GM18508 (cell line): Measurements from ENCODE around the gene BSG.
"Not testable (repeated sequence)": the region's sequence is repeated elsewhere in the genome, so short reads cannot be mapped to it uniquely, and the experiment has no call there.

Experiments
- ATAC-seq: cut with Tn5 transposase; IDR thresholded peaks from one replicate; pipeline ENCODE4 v1.9.1; 2021; ENCODE audit warnings: moderate number of reproducible peaks; ENCODE audit not compliant: insufficient read depth, unreplicated experiment

The BSG gene

DNA sequence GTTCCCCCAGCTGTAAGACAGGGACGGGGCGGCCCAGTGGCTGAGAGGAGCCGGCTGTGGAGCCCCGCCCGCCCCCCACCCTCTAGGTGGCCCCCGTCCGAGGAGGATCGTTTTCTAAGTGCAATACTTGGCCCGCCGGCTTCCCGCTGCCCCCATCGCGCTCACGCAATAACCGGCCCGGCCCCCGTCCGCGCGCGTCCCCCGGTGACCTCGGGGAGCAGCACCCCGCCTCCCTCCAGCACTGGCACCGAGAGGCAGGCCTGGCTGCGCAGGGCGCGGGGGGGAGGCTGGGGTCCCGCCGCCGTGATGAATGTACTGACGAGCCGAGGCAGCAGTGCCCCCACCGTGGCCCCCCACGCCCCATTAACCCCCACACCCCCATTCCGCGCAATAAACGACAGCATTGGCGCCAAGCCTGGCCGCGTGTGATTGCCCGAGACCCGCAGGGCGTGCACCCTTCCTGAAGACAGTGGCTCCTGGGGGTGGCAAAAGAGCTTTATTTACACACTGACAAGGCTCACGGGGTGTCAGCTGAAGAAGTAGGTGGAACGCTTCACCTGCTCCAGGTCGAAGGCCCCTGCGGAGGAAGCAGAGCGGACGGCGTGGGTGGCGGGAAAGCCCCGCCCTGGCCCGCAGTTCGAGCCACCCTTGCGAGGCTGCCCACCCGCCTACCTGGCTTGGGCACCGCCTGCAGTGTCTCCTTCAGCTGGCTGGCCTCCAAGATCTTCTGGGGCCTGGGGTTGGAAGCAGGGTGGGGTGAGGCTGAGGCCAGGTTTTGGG, 44.5 kb downstream of the BSG start:
- ATAC-seq = no peak

DNA sequence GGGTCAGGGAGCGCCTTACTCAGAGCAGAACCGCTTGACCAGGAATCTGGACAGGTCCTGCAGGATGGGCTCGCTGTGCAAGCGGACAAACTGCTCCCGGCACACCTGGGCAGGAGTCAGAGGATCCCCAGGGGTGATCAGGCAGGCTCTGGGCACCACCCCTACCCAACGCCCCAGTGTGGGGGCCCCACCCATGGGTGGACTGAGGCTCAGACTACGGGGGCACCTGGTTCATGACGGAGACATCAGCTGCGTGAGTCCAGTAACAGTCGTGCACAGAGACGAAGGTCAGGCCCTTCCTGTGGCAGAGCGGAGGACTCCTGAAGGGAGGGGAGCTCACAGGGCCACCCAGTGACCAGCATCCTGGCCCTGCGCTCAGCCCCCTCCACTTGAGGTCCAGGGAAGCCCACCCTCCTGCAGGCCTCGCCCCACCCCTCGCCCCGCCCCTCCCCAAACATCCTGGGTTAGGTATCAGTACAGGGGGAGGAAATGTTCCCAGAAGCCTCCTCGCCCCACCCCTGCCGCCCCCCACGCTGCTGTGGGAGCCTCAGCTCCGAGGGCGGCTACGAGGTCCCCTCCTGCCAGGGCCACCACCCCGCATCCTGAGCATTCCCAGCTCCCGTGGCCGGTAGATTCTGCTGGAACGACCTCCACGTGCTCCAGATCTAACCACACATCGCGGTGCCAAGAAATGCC, 45.3 kb downstream of the BSG start:
- no peak for ATAC-seq

DNA sequence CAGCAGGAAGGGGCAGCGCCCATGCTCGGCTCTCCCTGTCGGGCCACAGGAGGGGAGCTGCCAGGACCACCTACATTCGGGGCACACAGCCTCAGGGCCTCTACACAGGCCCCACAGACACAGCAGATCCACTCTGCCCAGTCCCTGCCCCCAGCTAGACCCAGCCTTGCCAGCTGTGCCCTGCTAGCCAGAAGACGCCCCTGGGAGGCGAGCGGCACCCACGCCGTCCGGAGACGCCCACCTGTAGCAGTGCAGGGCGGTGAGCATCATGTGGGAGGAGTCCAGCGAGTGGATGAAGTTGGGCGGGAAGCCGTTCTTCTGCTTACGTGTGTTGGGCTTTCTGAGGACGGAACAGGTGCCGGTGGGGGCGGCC, 45.8 kb downstream of the BSG start:
- ATAC-seq = no peak

DNA sequence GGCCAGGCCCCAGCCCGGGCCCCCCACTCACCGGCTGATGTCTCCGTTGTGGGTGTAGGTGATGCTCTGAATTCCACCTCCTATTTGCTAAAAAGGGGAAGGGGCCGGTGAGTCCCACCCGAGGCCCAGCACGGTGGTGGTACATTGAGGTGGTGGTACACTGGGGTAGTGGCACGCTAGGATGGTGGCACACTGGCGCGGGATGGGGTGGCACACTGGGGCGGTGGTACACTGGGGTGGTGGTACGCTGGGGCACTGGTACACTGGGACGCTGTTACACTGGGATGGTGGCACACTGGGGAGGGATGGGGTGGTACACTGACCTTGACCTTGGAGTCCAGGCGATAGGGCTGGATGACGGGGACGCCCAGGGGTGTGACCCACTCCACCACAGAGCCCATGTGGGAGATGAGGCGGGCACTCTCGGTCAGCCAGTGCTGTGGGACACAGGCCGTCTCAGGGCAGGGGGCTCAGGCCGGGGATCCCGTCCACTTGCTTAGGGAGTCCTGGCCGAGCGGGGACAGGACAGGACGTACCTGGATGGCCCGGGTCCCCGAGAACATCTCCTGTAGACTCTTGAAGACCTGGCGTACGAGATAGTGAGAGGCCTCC, 46.4 kb downstream of the BSG start:
- ATAC-seq = no peak

DNA sequence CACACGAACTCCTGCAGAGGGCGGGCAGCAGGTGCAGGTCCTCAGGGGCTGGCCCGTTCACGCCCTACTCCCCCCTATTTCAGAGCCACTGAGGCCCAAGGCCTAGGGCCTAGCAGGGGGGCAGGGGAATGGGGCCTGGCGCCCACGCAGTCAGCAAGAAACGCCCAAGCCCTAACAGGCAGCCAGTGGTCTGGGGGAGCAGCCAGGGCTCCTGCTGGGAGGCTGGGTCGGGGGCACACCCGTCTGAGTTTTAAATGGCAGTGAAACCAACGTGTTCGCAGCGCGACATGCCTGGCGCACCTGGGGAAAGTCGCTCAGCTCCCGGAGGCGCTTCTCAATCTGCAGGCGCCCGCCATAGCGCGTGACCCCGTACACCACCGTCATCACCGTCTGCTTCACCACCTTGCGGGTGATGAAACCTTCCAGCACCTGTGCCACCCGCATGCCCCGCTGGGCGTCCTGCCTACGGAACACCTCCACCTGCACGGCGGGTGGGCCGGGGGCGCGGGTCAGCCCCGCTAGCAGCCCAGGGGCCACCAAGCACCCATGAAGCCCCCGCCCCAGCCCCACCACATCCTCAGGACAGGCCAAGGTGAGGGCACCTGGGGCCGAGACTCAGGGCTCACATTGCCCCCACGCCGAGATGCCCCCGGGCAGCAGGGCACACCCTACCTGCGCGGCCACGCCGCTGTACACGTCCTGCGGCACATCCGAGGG, 47.0 kb downstream of the BSG start:
- ATAC-seq = no peak

DNA sequence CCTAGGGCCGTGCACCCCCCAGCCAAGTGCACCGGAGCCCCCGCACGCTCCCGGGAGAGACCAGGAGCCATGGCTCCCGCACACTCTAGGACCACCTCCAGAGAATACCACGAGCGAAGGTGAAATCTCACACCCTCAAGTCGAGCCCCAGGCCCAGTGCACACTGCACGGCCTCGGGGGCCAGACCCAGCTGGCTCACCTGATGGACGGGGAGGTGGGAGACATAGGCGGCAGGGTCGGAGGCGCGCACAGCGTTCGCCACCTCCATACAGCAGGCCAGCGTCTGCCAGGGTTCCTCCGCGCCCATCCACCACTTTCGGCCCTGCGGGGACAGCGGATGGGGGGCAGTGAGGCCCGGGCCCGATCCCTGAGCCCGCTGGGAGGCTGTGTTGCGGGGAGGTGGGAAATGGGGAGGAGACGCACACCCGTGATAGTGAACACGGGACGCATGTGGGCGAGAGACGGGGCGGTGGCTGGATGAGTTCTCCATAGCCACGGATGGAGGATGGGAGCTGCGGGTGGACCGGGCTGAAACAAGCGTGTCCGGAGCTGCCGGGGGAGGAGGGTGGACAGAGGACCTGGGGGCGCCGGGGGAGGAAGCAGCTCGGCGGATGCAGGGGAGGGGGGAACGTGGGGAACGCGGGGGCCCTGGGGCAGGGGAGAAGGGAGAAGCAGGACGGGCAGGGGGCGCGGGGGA, 47.9 kb downstream of the BSG start:
- ATAC-seq = no peak

DNA sequence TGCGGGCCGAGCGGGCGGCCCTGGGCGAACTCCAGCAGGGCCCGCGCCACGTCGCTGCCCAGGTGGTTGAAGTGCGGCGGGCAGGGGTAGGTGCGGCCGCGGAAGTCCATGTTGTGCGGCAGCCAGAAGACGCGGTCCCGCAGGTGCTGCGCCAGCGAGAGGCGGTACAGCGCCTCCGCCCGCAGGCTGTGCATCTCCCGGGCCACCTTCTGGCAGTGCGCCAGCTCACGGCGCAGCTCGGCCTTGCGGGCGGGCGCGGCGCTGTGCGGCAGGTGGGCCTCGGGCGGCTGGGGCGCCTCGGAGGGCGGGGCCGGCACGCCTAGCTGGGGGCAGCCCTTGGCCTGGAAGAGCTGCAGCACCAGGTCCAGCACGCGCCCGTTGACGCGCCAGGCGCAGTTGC, 48.8 kb downstream of the BSG start:
- ATAC-seq = not testable (repeated sequence)

DNA sequence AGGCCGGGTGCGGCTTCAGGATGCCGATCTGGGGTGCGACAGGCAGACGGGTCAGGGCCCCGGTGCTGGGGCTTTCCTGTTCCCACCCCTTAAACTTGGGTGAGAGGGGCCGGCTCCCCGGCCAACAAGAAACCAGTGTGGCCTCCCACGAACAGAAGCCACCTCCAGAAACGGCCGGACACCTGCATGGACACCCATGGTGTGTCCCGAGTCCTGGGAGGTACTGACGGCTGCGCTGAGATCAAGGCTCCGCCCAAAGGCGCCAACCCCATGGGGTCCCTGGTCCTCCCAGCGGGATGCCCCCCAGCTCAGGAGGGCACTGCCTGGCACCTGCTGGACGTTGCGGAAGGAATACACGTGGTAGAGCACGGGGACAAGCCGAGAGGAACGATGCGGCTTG, 49.4 kb downstream of the BSG start:
- no peak for ATAC-seq

DNA sequence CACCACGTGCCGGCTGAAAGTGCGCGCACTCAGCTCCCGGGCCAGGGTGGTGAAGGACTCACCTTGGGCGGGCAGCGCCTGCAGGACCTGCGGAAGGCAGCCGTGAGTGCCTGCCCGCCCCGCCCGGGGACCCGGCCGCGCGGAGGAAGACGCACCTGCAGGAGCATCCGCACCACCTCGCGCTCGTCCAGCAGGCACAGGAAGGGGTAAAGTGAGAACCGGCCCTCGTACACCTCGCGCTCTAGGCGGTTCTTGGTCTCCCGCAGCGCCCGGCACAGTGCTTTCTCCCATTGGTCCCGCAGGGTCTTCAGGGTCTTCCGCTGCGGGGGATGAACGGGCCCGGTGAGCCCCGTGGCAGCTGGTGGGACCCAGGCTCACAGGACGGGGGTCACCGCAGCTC, 50.3 kb downstream of the BSG start:
- ATAC-seq = no peak

DNA sequence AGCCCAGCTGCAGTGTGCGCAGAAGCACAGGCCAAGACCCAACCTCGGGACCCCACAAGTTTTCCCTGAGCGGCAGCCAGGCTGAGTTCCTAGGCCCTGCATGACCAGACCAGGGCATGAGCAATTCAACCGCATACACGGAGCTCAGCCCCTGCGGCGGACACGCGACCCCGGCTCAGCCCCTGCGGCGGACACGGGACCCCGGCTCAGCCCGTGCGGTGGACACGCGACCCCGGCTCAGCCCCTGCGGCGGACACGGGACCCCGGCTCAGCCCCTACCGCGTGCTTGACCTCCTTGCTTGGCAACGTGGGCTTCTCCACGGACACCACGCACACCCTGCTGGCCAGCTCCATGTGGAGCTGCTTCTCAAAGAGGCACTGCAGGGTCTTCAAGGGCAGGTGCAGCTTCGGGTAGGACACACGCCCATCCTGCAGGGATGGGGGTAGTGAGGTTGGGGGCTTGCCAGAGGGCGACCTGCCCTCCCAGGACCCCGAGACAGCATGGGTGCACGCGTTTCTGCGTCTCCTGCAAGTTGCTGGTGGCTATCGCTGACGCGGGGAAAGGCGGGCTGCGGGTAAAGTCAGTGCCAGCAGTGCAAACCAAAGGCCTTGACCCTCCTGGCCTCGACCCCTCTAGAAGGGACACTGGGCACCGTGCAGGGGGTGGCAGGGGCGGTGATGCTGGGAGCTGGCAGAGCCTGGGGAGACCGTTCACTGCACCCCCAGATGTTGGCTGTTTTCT, 51.0 kb downstream of the BSG start:
- ATAC-seq = no peak

DNA sequence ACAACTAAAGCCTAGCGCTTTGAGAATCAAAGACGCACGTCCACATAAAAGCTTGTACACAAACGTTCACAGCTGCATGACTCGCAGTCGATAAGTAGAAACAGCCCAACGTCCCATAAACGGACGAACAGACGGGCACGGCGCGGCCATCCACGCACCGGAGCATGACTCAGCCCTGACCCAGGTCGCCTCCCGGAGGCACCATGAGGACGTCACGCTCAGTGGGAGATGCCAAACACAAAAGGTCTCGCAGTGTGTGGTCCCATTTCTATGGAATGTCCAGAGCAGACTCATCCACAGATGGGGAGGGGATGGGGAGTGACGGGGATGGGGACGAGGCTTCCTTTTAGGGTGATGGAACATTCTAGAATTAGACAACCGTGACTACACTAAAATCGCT, 51.6 kb downstream of the BSG start:
- no peak for ATAC-seq

DNA sequence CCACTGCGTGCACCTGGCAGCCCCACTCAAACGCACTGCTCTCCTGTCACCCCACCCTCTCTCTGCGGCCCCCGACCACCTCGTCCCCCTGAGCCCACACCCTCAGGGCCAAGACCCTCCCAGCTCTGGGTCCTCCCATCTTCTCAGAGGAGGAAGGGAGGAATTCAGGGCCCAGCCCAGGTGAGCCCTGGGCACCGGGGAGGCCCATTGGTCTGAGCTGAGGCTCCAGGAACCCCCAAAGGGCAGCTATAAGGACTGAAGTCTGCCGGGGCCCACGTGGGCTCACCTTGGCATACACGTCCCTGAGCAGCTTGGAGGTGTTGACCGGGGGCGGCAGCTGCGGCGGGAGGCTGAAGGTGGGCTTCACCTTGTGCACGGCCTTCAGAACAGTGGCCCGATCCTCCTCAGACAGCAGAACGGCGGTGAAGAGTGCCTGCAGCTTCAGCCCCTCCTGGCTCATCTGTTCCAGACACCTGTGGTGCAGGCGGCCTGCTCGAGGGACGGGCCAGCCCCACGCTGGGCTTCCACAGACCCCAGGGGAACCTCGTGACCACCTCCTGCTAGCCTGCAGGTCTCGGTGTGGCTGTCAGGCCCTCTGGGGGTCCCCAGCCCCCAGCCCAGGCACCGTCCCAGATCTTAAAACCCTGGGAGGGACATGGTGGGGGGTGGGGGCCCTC, 52.2 kb downstream of the BSG start:
- ATAC-seq = no peak

DNA sequence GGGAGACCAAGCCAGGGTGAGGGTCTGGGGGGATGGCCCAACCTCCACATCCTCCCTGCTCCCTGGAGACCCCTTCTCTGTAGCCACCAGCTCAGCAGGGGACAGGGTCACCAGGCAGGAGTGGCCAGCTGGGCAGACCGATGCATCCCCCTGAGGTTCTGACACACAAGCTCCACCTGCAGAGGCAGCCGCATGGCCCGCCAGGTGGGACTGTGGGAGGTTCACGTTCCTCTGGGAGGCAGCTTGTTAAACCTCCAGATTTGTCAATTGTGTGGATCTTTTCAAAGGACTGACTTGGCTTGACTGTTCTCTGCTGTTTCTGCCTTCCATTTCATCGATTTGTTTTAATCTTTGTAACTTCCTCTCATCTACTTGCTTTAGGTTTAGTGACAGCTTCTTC, 52.9 kb downstream of the BSG start:
- no peak for ATAC-seq

DNA sequence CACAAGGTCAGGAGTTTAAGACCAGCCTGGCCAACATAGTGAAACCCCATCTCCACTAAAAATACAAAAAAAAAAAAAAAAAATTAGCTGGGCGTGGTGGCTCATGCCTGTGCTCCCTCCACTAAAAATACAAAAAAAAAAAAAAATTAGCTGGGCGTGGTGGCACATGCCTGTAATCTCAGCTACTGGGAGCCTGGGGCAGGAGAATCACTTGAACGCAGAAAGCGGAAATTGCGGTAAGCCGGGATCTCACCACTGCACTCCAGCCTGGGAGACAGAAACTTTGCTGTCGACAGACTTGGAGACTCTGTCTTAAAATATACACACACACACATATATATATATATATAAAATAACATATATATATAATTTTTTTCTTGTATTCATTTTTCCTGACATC, 54.2 kb downstream of the BSG start:
- ATAC-seq = not testable (repeated sequence)

DNA sequence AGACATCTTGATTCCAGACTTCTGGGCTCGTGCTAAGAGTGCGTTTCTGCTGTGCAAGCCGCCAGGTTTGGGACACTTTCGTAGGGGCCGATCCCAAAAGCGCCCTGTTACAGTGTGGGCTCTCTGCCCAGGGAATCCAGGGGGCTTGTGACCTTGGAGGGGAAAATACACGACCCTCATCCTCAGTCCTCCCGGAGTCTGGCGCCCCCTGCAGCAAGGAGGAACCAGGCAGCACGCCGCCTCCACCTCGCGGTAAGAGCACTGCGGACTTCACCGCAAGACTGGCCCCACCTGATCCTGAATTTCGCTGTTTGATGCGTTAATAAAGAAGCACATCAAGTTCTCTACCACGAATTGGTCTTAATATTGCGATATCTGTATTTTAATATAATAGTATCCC, 55.8 kb downstream of the BSG start:
- ATAC-seq = no peak

DNA sequence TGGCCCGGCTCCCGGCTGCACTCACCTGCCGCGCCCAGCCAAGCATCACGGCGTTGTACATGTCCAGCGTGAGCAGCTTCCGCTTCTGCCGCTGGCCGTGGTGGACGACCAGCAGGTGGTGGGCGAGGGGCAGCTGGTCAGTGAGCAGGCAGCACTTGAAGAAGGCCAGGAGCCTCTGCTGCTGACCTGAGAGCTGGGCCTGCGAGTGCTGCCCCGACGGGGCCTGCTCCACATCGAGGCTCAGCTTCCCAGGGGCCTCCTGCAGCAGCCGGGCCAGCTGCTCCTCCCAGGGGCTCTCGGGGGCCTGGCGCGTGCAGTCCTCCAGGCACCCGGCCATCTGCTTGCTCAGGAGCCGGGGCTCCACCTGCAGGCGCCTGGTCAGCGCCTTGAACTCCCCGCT, 57.1 kb downstream of the BSG start:
- ATAC-seq = not testable (repeated sequence)

DNA sequence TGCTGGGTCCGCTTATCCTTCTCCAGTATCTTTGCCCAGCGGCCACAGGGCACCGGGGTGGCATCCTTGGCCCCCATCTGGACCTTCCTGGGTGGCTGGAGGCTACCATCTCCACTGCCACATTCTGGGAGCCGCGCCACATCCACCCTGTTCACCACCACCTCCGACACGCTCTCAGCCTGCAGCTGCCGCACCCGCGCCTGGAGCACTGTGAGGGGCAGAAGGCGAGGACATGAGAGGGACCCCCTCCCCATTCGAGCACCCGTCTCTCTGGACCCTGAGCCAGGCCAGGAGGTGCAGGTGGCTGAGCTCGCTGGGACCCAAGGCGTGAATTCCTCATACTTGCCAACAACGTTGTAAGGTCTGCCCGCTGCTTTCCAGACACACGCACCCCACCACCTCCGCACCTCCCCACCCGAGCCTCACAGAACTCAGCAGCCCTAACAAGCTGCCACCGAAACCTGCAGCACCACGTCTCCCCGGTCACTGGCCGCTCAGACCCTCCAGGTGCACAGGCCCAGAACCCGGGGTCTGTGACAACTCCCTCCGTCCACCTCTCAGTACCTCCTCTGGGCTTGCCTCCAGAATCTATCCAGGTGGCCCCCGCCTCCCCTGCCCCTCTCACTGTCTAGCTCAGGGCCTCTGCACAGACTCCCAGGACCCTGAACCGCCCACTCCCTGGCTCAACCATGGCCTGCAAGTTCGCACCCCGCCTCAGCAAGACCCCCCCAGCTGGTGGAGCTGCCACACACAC, 57.7 kb downstream of the BSG start:
- ATAC-seq = no peak

DNA sequence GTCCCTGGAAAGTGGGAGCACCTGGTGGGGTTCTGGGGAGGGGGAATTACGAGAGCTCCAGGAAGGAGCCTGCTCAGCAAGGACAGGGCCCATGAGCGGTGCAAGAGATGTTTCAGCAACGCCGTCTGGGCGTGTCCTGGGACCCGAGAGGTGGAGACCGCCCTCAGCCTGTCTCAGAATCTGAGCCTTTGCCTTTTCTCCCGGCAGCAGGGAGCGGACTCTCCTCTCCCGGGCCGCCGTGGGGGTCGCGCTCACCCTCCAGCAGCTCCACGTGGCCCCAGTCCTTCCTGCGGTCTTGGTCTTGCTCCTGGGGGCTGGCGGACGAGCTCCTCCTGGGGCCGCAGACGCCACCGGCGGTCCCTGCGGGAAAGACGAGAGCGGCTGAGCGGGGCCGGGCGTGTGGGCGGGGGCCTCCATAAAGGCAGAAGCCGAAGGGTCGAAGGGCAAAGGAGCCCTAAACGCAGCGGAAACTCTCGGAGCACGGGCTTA, 60.2 kb downstream of the BSG start:
- no peak for ATAC-seq
